ENCODE measurements around the gene ARHGAP18.

DNA sequence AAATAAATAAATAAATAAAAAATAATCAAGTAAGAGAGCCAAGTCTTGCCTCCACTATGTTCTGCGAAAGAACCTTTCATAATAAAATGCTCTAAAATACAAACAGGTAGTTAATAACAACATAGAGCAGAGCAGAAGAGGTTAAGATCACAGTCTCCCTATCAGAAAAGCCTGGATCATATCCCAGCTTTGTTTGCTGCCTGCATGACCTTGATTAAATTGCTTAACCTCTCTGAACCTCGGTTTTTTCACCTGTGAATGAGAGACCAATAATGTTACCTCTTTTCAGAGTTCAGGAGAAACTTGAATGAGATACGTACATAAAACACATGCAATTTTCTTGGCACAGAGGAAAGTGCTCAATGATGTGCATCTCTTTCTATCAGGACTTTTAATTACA, 44.4 kb downstream of the ARHGAP18 start:
- TF ChIP-seq, protein P1, sequence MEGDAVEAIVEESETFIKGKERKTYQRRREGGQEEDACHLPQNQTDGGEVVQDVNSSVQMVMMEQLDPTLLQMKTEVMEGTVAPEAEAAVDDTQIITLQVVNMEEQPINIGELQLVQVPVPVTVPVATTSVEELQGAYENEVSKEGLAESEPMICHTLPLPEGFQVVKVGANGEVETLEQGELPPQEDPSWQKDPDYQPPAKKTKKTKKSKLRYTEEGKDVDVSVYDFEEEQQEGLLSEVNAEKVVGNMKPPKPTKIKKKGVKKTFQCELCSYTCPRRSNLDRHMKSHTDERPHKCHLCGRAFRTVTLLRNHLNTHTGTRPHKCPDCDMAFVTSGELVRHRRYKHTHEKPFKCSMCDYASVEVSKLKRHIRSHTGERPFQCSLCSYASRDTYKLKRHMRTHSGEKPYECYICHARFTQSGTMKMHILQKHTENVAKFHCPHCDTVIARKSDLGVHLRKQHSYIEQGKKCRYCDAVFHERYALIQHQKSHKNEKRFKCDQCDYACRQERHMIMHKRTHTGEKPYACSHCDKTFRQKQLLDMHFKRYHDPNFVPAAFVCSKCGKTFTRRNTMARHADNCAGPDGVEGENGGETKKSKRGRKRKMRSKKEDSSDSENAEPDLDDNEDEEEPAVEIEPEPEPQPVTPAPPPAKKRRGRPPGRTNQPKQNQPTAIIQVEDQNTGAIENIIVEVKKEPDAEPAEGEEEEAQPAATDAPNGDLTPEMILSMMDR (IDR thresholded peaks at IDR 0.05; ENCODE audit: insufficient read depth, low read length, poor library complexity, severe bottlenecking) = no peak
- no peak for TF ChIP-seq EZH2phosphoT487 (conservative IDR thresholded peaks at IDR 0.05; ENCODE audit: low read length)

Measured in SU-DHL-6 (cell line).